Urothelium cell line (cell line): ENCODE results near the gene ACSF2.

Experiments used
- DNase-seq: peaks from one replicate; pipeline ENCODE4 v3.0.0; 2011; ENCODE audit warnings: low spot score, mixed read lengths
- FAIRE-seq: peaks from 2 replicates; lab custom pipeline; 2011; peaks lifted over from hg19 to GRCh38; lab: Jason Lieb, UNC

ACSF2 gene

DNA sequence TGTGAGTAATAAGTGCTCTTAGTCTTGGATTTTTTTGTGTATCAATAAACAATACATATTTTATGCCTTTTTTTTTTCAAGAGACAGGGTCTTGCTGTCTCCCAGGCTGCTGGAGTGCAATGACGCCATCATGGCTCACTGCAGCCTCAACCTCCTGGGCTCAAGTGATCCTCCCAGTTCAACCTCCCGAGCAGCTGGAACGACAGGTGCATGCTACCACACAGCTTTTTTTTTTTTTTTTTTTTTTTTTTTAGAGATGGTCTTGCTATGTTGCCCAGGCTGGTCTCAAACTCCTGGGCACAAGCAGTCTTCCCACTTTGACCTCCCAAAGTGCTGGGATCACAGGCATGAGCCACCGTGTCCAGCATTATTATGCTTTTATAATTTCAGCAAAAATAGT is 13.0 kb downstream of the ACSF2 start:
- DNase-seq (no peak), FAIRE-seq (no peak)

DNA sequence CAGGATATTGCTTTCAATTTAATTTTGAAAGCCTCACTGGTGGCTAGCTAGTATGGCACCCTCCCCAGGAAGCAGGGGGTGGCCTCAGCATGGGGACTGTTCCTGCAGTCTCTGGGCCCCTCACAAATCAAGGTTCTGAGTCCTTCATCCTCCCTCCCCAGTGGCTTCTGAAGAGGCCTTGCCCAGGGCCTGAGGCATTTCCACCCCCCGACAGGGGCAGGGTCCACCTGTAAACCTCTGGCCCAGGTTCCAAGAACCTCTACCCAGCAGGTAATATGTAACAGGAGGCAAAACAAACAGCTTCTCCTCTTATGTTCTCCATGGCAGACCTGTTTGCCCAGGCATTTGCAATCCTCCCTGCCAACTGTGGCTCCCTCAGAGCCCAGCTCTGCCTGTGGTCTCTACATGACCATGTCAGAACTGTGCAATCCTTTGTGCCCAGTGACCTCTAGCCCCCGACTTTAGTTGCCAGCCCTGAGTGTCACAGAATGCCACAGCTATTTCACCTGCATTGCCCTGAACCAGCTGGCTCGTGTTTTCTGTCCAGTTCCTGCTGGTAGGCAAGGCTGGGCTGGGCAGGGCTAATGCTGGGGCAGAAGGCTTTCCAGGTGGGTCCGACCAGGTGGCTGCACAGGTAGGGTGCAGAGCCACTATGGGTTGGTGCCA is 14.3 kb downstream of the ACSF2 start:
- no peak for DNase-seq

DNA sequence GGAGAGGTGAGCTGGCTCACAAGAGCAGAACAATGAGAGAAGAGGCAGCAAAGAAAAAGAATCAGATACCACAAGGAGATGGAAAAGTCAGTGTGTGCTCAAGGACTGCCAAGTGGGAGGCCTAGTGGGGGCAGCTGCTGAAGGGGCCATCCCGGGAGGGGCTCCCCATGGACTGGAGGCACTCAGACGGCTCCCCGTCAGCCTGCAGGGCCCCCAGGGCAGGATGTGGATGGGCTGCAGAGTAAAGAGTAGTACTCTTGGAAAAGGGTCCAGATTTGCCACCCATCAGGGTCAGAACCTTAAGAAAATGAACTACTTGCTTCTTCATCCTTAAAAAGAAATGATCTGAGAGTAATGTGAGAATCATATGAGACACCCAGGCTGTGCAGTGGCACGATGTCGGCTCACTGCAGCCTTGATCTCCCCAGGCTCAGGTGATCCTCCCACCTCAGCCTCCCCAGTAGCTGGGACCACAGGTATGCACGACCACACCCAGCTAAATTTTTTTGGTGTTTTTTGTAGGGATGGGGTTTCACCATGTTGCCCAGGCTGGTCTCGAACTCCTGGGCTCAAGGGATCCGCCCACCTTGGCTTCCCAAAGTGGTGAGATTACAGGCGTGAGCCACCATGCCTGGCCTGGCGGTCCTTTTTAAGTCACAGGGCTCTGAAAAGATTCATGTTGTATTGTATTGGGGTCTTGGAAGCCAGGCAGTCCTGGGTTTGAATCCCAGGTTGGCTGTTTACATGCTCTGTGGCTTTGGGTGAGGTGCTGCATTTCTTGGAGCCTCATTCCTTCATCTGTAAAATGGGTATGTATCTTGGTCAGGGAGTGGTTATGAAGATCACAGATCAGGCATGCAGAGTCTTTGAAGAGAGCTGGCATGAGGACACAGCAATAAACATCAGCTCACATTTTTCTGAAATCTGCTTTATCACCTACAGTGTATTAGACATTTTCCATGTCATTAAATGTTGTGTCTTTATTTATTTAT is 15.1 kb downstream of the ACSF2 start:
- DNase-seq (no peak), FAIRE-seq (no peak)

More for the DNA sequence above, 14.3 kb downstream of the ACSF2 start:
- no peak for FAIRE-seq

DNA sequence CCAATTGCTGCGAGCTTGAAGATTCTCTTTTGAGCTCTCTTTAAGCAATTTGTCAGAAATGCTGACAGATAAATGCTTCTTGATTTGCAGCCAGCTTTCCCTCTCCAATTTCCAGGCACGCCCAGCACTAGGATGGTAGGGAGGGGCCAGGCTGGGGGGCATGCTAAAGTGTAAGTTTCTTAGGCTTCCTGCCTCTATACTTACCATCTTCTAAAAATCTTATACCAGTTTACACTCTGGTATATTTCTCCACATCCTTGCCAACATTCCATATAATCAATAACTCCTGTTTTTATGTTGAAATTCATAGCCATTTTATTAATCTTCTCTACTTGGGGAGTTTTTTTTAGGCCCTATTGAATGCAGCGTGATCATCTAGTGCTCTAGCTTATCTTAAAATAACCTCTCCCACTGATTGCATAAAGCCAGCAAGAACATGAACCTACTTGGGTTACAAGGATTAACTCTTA is 17.5 kb downstream of the ACSF2 start:
- DNase-seq (no peak), FAIRE-seq (no peak)

DNA sequence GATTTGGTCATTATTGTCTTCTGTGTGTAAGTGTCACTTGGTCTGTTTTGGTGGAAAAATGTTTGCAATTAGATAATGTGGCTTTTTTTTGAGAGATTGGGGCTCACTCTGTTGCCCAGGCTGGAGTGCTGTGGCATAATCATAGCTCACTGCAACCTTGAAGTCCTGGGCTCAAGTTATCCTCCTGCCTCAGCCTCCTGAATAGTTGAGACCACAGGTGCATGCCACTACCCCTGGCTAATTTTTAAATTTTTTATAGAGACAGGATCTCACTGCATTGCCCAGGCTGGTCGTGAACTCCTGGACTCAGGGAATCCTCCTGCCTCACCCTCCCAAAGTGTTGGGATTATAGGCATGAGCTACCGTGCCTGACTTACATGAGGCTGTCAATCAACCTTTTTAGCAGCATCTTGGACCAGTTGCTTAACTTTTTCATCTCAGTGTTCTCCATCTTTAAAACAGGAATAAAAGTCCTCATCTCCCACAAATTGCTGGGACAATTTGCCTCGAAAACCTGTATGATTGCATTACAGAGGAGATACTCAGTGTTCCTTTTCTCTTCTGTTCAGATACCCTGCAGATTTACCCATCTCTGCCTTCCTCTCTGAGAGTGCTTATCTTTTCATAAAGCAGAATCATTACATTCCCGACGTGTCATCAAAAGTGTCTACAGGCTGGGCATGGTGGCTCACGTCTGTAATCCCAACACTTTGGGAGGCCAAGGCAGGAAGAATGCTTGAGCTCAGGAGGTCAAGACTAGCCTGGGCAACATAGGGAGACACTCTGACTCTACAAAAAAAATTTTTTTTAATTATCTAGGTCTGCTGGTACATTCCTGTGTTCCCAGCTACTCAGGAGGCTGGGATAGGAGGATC is 19.1 kb downstream of the ACSF2 start:
- DNase-seq (no peak), FAIRE-seq (no peak)

DNA sequence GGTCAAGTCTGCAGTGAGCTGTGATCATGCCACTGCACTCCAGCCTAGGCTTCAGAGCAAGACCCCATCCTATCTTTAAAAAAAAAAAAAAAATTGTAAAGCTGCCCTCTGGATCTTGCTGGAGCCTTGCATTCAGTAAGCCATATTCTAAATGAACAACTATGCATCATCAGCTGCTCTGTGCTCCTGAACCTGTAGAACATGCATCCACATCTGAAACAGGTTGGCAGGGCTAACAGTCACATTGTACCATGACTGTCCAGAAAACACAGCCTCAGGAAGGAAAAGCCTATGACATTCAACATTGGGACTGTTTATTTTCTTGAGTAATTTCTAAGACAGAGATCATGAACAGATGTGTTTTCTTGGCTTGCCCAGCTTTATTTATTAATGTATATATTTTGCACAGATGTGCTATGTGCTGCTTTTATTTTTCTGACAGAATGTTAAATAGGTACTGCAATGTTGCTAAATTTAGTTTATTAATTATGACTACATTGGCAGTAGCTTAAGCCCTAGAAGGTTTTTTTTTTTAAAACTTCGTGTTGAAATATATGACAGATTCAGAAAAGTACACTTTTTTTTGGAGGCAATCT is 19.8 kb downstream of the ACSF2 start:
- no peak for DNase-seq
- FAIRE-seq: no peak

DNA sequence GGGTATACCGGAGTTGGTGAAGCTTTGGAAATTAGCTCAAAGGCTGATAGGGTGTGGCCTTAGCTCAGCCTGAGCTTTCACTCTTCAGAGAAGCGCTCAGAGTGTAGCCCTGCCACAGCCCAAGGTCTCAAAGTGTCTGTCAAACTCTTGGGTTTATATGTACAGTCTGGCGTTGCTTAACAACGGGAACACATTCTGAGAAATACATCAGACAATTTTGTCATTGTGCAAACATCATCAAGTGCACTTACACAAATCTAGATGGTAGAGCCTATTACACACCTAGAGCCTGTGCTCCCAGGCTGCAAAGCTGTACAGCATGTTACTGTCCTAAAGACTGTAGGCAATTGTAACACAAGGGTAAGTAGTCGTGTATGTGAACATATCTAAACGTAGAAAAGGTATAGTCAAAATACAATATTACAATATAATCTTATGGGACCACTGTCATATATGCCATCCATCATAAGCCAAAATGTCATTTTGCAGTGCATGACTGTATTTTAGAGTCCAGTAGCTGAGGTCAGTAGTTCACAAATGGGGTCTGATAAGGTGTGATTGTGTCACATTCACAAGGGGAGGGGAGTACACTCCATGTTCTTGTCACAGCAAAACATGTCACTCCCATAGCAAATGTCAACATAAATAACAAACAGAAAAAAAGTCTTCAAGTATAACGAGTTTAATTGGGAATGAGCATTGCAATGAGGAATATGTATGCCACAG is 22.0 kb downstream of the ACSF2 start:
- DNase-seq (no peak), FAIRE-seq (no peak)

DNA sequence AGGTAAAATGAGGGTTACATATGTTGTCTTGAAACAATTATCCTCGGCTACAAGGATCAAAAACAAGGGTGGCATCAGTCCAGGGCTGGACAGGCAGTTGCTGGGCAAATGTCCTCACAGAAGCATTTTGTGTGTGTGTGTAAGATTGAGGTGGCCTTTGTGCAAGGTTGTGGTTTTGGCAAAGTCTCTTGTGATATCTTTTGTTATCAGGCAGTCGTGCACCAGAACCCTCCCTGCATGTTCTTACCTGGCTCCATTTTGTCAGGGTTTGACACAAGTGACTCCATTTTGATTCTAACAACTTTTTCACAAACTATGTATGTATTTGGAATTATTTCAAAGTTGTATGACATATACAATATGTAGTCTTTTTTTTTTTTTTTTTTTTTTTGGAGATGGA is 22.6 kb downstream of the ACSF2 start:
- DNase-seq: no peak

DNA sequence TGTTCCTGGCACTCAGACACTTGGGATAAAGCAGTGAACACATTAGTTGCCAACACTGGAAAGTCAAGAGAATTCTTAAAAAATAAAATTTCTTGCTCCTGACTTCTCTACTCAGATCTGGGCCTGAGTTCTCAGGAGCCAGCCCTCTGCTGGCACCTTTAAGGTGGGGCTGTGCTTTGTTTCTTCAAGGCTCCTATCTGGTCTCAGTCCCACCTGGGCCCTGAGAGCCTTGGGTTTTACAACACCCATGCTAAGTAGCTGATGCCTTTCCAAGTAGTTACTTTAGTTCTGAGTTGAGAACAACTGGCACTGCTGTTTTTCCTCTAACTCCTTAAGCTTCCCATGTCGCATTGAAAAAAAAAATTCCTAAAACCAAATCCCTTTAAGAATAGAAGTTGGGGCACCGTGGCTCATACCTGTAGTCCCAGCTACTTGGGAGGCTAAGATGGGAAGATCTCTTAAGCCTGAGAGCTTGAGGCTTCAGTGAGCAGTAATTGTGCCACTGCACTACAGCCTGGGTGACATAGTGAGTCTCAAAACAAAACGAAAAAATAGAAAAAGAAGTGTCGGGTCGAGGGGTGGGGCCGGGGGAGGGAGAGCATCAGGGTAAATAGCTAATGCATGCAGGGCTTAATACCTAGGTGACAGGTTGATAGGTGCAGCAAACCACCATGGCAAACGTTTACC is 26.1 kb downstream of the ACSF2 start:
- DNase-seq: peak; percentile 1
- FAIRE-seq: no peak

More for the DNA sequence above, 22.6 kb downstream of the ACSF2 start:
- FAIRE-seq: no peak

DNA sequence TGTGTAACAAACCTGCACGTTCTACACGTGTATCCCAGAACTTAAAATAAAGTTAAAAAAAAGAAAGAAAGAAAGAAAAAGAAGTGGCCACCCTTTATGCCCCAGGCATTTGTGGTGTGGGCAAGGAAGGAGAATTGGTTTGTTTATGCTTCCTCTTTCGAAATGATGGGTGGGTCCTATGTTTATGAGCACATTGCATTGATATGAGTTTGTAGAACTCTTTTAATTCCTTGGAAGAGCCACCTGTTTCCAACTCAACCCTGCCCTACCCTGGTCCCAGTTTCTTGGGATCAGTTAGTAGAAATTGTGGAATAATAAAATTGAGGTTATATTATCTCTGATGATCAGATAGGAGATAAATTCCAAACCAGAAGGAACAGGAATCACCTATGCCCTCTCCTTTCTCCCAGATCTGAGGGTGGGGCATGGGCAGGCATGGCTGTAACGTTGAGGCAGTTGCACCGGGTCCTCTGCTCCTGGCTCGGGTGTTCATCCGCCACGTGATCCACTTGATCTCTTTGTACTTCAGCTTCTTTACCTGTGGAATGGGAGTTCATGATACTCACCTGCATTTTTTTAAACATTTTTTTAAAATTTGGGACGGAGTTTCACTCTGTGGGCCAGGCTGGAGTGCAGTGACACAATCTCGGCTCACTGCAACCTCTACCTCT is 26.7 kb downstream of the ACSF2 start:
- FAIRE-seq (no peak), DNase-seq (no peak)

DNA sequence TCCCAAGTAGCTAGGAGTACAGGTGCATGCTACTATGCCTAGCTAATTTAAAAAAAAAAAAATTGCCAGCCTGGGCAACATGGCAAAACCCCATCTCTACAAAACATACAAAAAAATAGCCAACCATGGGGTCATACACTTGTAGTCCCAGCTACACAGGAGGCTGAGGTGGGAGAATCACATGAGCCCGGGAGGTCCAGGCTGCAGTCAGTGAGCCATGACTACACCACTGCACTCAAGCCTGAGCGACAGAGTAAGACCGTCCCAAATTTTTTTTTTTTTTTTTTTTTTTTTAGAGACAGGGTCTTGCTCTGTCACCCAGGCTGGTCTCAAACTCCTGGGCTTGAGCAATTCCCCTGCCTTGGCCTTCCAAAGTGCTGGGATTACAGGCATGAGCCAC is 27.9 kb downstream of the ACSF2 start:
- FAIRE-seq: no peak

DNA sequence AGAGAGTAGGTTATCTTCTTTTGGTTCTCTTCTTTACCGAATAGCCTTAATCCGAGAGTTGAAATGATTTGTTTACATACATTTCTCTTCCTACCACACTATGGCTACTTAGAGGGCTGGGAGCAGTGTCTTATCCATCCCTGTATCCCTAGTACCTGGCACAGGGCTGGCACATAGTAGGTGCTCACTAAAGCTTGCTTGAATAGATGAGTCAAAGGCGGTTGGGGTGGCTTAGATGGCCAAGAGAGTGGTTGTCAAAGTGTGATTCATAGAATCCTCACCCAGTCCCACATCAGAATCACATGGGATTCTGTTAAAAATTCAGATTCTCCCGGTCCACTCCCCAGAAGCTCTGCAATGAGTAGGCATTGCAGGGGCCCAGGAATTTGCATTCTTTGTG is 31.6 kb downstream of the ACSF2 start:
- FAIRE-seq (no peak), DNase-seq (no peak)

More for the DNA sequence above, 27.9 kb downstream of the ACSF2 start:
- no peak for DNase-seq

DNA sequence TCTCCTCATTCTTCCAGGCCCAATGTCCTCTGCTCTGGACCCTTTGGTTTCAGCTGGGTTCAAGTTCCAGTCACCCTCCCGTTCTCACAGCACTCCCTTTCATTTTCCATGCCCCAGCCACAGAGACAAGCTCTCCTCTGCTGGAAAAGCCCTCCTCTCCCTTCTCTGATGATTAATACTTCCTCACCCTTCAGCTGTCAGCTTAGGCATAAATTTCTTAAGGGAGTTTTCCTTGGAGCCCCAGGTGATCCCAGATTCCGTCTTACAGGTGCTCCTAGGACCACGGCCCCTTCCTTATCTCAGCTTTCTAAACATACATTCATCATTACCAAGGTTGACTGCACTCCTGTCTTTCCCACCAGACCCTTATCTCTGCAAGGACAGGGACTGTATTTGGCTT is 32.3 kb downstream of the ACSF2 start:
- FAIRE-seq: no peak
- DNase-seq: no peak

DNA sequence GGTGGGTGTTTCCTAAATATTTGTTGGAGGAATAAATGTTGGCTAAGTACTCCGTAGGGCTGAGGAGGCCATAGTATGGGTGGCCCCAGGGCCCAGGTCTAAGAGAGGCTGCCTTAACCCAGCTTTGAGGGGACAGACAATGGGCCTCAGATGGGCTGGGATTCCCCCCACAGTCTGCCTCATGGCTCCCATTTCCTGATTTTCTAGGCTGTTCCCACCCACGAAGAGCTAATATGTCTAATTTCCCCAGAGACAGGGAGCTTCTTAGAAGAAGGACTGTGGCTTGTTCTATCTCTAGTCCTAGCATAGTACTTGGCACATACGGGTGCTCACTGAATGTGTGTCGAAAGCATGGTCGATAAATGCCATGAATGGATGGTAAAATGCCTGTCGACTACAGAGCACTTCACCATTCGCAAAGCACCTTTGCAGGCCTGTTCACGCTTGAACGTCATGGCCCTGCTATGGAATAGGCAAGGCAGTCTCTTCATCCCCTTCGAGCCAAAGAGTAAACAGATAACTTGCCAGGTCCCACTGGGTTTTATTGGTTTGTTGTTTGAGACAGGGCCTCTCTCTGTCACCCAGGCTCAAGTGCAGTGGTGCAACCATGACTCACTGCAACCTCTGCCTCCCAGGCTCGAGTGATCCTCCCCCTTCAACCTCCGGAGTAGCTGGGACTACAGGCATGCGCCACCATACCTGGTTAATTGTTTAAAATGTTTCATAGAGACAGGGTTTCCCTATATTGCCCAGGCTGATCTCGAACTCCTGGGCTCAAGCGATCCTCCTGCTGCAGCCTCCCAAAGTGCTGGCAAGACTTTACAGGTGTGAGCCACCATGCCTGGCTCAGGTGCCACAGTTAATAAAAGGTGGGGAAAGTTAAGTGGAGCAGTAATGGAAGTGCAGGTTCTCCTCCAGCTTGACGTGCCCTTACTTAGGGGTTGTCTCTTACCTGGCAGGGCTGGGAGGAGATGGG is 33.0 kb downstream of the ACSF2 start:
- no peak for DNase-seq
- FAIRE-seq: no peak

DNA sequence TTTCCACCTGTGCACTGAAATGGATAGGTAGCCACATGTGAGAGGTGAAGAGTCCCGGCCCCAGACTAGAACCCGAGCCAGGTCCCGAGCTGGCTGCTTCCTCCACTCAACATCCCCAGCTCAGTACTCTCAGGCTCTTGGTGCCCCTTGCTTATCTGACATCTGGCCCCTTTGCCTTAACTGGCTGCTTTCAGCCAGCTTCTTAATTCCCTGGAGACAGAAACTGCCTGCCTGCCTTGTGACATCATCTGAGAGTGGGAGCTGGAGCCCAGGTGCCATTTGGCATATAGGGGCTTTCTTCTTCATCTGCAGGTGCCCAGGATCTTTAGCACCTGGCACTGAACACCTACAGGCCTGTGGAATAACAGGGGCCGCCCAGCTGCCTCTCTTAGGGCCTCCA is 33.7 kb downstream of the ACSF2 start:
- no peak for FAIRE-seq
- no peak for DNase-seq

DNA sequence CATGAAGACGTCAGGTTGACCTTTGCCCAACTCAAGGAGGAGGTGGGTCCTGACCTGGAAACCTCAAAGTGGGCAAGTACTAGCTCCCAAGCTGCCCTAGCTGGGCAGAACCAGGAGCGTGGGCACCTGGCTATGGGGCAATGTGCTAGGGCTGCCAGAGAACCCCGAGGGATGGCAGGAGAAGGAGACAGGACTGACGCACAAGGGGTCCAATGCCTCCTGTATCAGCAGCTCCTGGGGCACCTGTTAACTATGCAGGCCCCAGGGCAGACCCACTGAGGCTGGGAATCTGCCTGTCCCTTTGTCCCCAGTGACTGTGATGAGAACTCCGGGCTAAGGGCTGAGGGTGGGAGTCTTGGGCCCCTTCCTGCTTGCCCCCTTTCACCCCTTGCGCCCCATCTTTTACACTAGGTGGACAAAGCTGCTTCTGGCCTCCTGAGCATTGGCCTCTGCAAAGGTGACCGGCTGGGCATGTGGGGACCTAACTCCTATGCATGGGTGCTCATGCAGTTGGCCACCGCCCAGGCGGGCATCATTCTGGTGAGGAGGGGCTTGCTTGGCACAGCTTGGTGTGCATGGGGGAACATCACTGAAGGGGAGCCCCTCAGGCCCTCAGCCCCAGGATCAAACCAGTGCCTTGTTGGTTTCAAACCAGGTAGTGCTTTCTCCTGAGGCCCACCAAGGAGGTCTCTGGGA is 35.0 kb downstream of the ACSF2 start:
- DNase-seq (no peak), FAIRE-seq (no peak)

DNA sequence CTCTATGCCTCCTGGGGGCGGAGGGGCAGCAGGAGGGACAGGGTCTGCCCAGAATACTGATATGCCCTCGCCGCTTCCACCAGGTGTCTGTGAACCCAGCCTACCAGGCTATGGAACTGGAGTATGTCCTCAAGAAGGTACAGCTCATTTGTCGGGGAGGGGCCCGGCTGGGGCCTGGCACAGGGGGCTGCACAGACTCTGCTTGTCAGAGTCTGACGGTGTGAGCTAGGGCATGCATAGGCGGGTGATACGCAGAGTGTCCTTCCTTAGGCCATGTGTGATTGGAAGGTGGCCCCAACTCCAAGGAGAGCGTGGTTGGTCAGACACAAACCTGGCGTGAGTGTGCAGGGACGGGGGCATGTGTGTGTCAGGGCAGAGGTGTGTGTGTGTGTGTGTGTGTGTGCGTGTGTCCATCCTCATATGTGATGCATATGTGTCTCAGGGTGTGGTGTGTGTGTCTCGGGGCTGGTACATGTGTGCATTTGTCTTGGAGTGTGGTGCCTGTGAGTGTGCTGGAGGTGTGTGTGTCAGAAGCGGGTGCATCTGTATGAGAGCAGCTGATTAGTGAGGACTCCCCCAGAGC is 35.6 kb downstream of the ACSF2 start:
- FAIRE-seq: peak; percentile 32
- no peak for DNase-seq
